H1 (cell line): Measurements from ENCODE around the gene CCDC138. TPM values are rescaled to one million over a fixed set of nuclear protein-coding genes. Genes with fewer than 3 reads are reported as not detected.

Experiments used
- CTCF ChIA-PET: fragments of 300-600 bp; sonication (Branson Sonifier 250); formaldehyde crosslinking; loops from one replicate; lab custom pipeline; 2021; ENCODE audit not compliant: partially characterized antibody; lab: Charles Lee
- POLR2A ChIA-PET: fragments of 300-600 bp; sonication (Branson Sonifier 250); formaldehyde crosslinking; loops from one replicate; lab custom pipeline; 2021; ENCODE audit warnings: inconsistent platforms; ENCODE audit not compliant: partially characterized antibody; lab: Charles Lee
- DNase-seq, 2 experiments: peaks; one replicate each; pipeline versions ENCODE4 v3.0.0 to v3.0.0-alpha.2; 2010 to 2022; ENCODE audit warnings: low spot score in 2 of 2, low read depth in 1 of 2, mixed read lengths in 1 of 2
- FAIRE-seq: peaks from 2 replicates; lab custom pipeline; 2011; peaks lifted over from hg19 to GRCh38; lab: Jason Lieb, UNC
- H2AFZ ChIP-seq: 2 replicates; pipeline ENCODE4 v1.8.1; 2012; ENCODE audit warnings: low read length, inconsistent platforms
- H2AK5ac ChIP-seq: 2 replicates; pipeline ENCODE4 v1.6.1; 2013; ENCODE audit warnings: low read depth, low read length
- H2BK120ac ChIP-seq: replicated peaks from 2 replicates; pipeline ENCODE3; 2013; ENCODE audit warnings: low read depth, low read length, inconsistent platforms
- H2BK12ac ChIP-seq: 2 replicates; pipeline ENCODE4 v1.6.1; 2013; ENCODE audit warnings: low read depth, low read length
- H2BK15ac ChIP-seq: 2 replicates; pipeline ENCODE4 v1.6.1; 2013; ENCODE audit warnings: low read length
- H2BK20ac ChIP-seq: 2 replicates; pipeline ENCODE4 v1.6.1; 2013; ENCODE audit warnings: low read length
- H2BK5ac ChIP-seq: 2 replicates; pipeline ENCODE4 v1.6.1; 2013; ENCODE audit warnings: low read depth, low read length
- H3K14ac ChIP-seq: 2 replicates; pipeline ENCODE4 v1.6.1; 2013; ENCODE audit warnings: inconsistent platforms; ENCODE audit not compliant: insufficient read length
- H3K18ac ChIP-seq: 2 replicates; pipeline ENCODE4 v1.6.1; 2013; ENCODE audit warnings: low read length; ENCODE audit errors: extremely low read depth
- H3K23ac ChIP-seq: 2 replicates; pipeline ENCODE4 v1.6.1; 2013; ENCODE audit warnings: inconsistent platforms; ENCODE audit not compliant: insufficient read length
- H3K23me2 ChIP-seq: 2 replicates; pipeline ENCODE4 v1.6.1; 2013; ENCODE audit warnings: low read depth, low read length
- H3K27ac ChIP-seq: 2 replicates; pipeline ENCODE4 v1.6.1; 2011; ENCODE audit warnings: low read depth, low read length, inconsistent platforms
- H3K27me3 ChIP-seq, 4 experiments: replicated peaks in 1 of 4; 1 replicate in 1 of 4; 2 replicates in 3 of 4; pipeline versions ENCODE4 v1.6.1 to v1.8.1; 2011 to 2013; ENCODE audit warnings: low read length in 3 of 4, mild to moderate bottlenecking in 3 of 4, inconsistent platforms in 2 of 4, mixed read lengths in 2 of 4, moderate library complexity in 1 of 4; ENCODE audit not compliant: control insufficient read depth in 3 of 4, insufficient read depth in 3 of 4; ENCODE audit errors: extremely low read depth in 1 of 4
- H3K36me3 ChIP-seq, 4 experiments: 2 replicates each; pipeline versions ENCODE4 v1.6.1 to v1.8.1; 2011 to 2013; ENCODE audit warnings: mild to moderate bottlenecking in 4 of 4, low read length in 3 of 4, moderate library complexity in 2 of 4, control low read depth in 1 of 4, inconsistent platforms in 1 of 4; ENCODE audit not compliant: insufficient read depth in 4 of 4, control insufficient read depth in 2 of 4
- H3K4ac ChIP-seq: replicated peaks from 2 replicates; pipeline ENCODE3; 2013; ENCODE audit warnings: low read length, low read depth, mixed read lengths, inconsistent platforms; ENCODE audit not compliant: insufficient read length
- H3K4me1 ChIP-seq, 4 experiments: replicated peaks in 1 of 4; 1 replicate in 1 of 4; 2 replicates in 3 of 4; pipeline versions ENCODE4 v1.6.1 to v1.8.1; 2011 to 2013; ENCODE audit warnings: low read length in 3 of 4, inconsistent platforms in 2 of 4, mixed read lengths in 1 of 4; ENCODE audit not compliant: insufficient read depth in 4 of 4, control insufficient read depth in 3 of 4
- H3K4me2 ChIP-seq, 2 experiments: 2 replicates each; pipeline versions ENCODE4 v1.6.1 to v1.8.1; 2011 to 2013; ENCODE audit warnings: low read depth in 2 of 2, low read length in 2 of 2, control low read depth in 1 of 2, inconsistent platforms in 1 of 2, mild to moderate bottlenecking in 1 of 2; ENCODE audit not compliant: insufficient read depth in 1 of 2
- H3K4me3 ChIP-seq, 4 experiments: fragments of 200-600, 300-600 bp in 1 of 4; sonication (generic), shearing (Covaris generic), sonication (Bioruptor Twin) in 1 of 4; 2 replicates each; pipeline versions ENCODE4 v1.5.1 to v1.8.1; 2011 to 2016; ENCODE audit warnings: low read length in 4 of 4, low read depth in 3 of 4, control low read depth in 2 of 4, inconsistent platforms in 2 of 4, mild to moderate bottlenecking in 2 of 4, mixed read lengths in 1 of 4, moderate library complexity in 1 of 4; ENCODE audit not compliant: insufficient read depth in 2 of 4; ENCODE audit errors: extremely low read depth in 1 of 4
- H3K56ac ChIP-seq: replicated peaks from 2 replicates; pipeline ENCODE3; 2013; ENCODE audit warnings: low read depth, mild to moderate bottlenecking, mixed read lengths, low read length, inconsistent platforms; ENCODE audit not compliant: insufficient read length
- H3K79me1 ChIP-seq: 2 replicates; pipeline ENCODE4 v1.6.1; 2013; ENCODE audit warnings: low read depth, low read length, control low read depth
- H3K79me2 ChIP-seq, 2 experiments: 2 replicates each; pipeline versions ENCODE4 v1.6.1 to v1.8.1; 2012 to 2013; ENCODE audit warnings: low read length in 2 of 2, mild to moderate bottlenecking in 2 of 2, inconsistent platforms in 1 of 2; ENCODE audit not compliant: insufficient read depth in 2 of 2, control insufficient read depth in 1 of 2
- H3K9ac ChIP-seq, 4 experiments: replicated peaks in 1 of 4; 1 replicate in 1 of 4; 2 replicates in 3 of 4; pipeline versions ENCODE4 v1.6.1 to v1.8.1; 2011 to 2013; ENCODE audit warnings: low read depth in 3 of 4, low read length in 3 of 4, control low read depth in 2 of 4, mild to moderate bottlenecking in 2 of 4, moderate library complexity in 2 of 4, inconsistent platforms in 1 of 4; ENCODE audit errors: extremely low read depth in 1 of 4
- H3K9me3 ChIP-seq, 2 experiments: 2 replicates each; pipeline versions ENCODE4 v1.6.1 to v1.8.1; 2012 to 2013; ENCODE audit warnings: mild to moderate bottlenecking in 2 of 2, moderate library complexity in 2 of 2, control low read depth in 1 of 2, inconsistent platforms in 1 of 2, low read depth in 1 of 2, low read length in 1 of 2, mixed read lengths in 1 of 2; ENCODE audit not compliant: insufficient read depth in 2 of 2
- H4K20me1 ChIP-seq, 2 experiments: replicated peaks in 1 of 2; 2 replicates each; pipeline versions ENCODE3 to v1.8.1; 2011 to 2013; ENCODE audit warnings: inconsistent platforms in 2 of 2, low read length in 2 of 2, mild to moderate bottlenecking in 1 of 2; ENCODE audit not compliant: insufficient read depth in 2 of 2, control insufficient read depth in 1 of 2
- H4K5ac ChIP-seq: 2 replicates; pipeline ENCODE4 v1.6.1; 2013; ENCODE audit warnings: low read length, low read depth, mixed read lengths, inconsistent platforms; ENCODE audit not compliant: insufficient read length
- H4K8ac ChIP-seq: 2 replicates; pipeline ENCODE4 v1.8.0; 2013; ENCODE audit warnings: mild to moderate bottlenecking, moderate library complexity, low read length, inconsistent platforms; ENCODE audit not compliant: insufficient read depth; ENCODE audit errors: extremely low read depth
- H4K91ac ChIP-seq: replicated peaks from 2 replicates; pipeline ENCODE3; 2013; ENCODE audit warnings: low read length, mixed read lengths, inconsistent platforms; ENCODE audit not compliant: insufficient read length
- CBX8 ChIP-seq: fragments of 300-800, 300-1000 bp; sonication (generic); IDR thresholded peaks from 2 replicates; pipeline ENCODE4 v1.7.1; 2016; ENCODE audit warnings: low read depth, low read length, borderline replicate concordance
- HDAC6 ChIP-seq: IDR thresholded peaks from one replicate; pipeline ENCODE4 v1.7.1; 2012; ENCODE audit warnings: low read depth, mild to moderate bottlenecking, inconsistent platforms, low read length, moderate library complexity
- JUND ChIP-seq: IDR thresholded peaks from 2 replicates; pipeline ENCODE4 v1.6.1; 2011; ENCODE audit warnings: mild to moderate bottlenecking, improper control_type of control experiment, low read length
- SP2 ChIP-seq: IDR thresholded peaks from 2 replicates; pipeline ENCODE4 v1.6.1; 2012; ENCODE audit warnings: mild to moderate bottlenecking, low read length, inconsistent platforms
- TBP ChIP-seq: IDR thresholded peaks from 2 replicates; pipeline ENCODE4 v1.6.1; 2011; ENCODE audit warnings: low read depth, low read length, improper control_type of control experiment
- TEAD4 ChIP-seq: IDR thresholded peaks from 2 replicates; pipeline ENCODE4 v1.6.1; 2012; ENCODE audit warnings: low read depth, low read length, inconsistent platforms, mixed read lengths
- WGBS, 2 experiments: shearing (Covaris generic) in 1 of 2; methylation state at CpG; one replicate each; pipeline versions ENCODE4 v1.1.6 to v1.1.7; 2013 to 2015; ENCODE audit warnings: low lambda C conversion rate in 2 of 2, mixed read lengths in 2 of 2, inconsistent platforms in 1 of 2, low coverage in 1 of 2, missing lambda C conversion rate in 1 of 2; ENCODE audit not compliant: insufficient replicate concordance in 2 of 2, insufficient coverage in 1 of 2, insufficient read length in 1 of 2; ENCODE audit errors: extremely low coverage in 1 of 2, missing lambda C conversion rate in 1 of 2; 5-methylcytosine and 5-hydroxymethylcytosine counted together
- polyA plus RNA-seq, 7 experiments: library from polyadenylated mRNA; depleted of rRNA in 3 of 7; stranded (reverse) in 5 of 7; unstranded in 2 of 7; fragments of >200 nt in 5 of 7; fragments of 200-250 nt in 2 of 7; gene quantifications; 1 replicate in 5 of 7; 2 replicates in 1 of 7; 4 replicates in 1 of 7; pipeline versions ENCODE4 v1.2.1 to v1.2.3, GENCODE V29; 2011 to 2013; ENCODE audit warnings: missing spikeins in 2 of 7, mixed read lengths in 2 of 7
- total RNA-seq: library from RNA; stranded (reverse); fragmentation: NEBNext Ultra II Directional; extraction: Animal tissue kit (Norgen Biotek cat#: 25700); gene quantifications from 2 replicates; pipeline ENCODE4 v1.2.1, GENCODE V29; 2021

CCDC138 gene
- total and polyA plus RNA-seq, 2 of the 8 experiments (the other 6 are each of a cell fraction or from before 2014, with no cell fraction given): 8.3 to 29.8 TPM

DNA sequence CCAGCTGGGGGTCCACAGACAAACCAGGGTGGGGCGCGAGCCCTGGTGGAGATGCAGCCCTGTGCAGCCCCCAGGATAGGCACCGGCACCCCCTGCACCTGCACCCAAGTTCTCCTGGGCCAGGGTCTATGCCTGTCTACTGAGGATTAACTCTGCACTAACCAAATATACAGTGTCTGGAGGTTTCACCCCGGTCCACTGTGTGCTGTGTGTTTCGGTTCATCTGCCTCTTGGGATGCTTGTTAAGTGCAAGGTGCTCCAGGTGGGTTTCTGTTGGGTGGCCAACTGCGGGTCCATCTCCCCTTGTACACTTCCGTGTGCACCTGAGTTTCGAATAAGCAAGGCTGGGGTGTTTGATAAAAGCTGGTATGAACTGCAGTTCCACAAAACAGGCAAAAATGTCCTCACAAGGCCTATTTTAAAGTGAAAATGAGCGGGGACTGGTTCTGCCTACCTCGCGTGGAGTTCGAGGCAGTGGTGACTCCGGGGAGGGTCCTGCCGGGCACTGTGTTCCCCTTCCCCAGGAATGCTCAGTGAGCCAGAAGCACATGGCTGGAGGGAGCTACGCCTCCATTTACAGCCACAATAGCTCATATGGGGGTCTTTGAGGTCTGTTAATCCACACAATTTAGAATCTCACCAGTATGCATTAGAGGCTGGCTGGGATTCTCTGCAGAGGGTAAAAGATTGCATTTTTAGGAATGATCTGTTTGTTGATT, 131.7 kb downstream of the CCDC138 start:
- no peak overlapping the region for H3K4me2 ChIP-seq
- H4K20me1 ChIP-seq: no peaks in the 10 kb centered on the region
- H2BK20ac ChIP-seq: no peak overlapping the region
- no peak overlapping the region for H2BK15ac ChIP-seq
- H3K14ac ChIP-seq: no peak overlapping the region
- no peak overlapping the region for H3K4me3 ChIP-seq
- H3K18ac ChIP-seq: no peak overlapping the region
- no peak overlapping the region for H3K4ac ChIP-seq
- no peak overlapping the region for H2AFZ ChIP-seq
- no peak overlapping the region for H4K8ac ChIP-seq
- no peak overlapping the region for H2BK5ac ChIP-seq
- H3K23ac ChIP-seq: no peak overlapping the region
- H3K79me1 ChIP-seq: no peaks in the 10 kb centered on the region
- H4K91ac ChIP-seq: no peak overlapping the region
- H2AK5ac ChIP-seq: no peak overlapping the region
- no peak for DNase-seq
- no peaks in the 10 kb centered on the region for H3K36me3 ChIP-seq
- no peak overlapping the region for H3K56ac ChIP-seq
- H3K79me2 ChIP-seq: no peaks in the 10 kb centered on the region
- H3K27ac ChIP-seq: no peak overlapping the region
- no peaks in the 10 kb centered on the region for H3K4me1 ChIP-seq
- no peak for TF ChIP-seq TEAD4
- TF ChIP-seq HDAC6: no peak
- no peak for TF ChIP-seq JUND
- TF ChIP-seq CBX8: no peak
- no peak for TF ChIP-seq SP2
- no peak for TF ChIP-seq TBP
- CTCF ChIA-PET: interaction anchor here (0.8 to 6.0 kb wide), 2 partner anchors 10 to 44 kb away, joined by 3 to 38 read pairs; no protein-coding TSS in a partner anchor
- no peaks in the 10 kb centered on the region for H3K27me3 ChIP-seq
- no peak overlapping the region for H2BK12ac ChIP-seq
- H2BK120ac ChIP-seq: no peak overlapping the region
- WGBS, 2 experiments: 87% methylated on average over 15 of the region's 15 CpGs; no CpG with 5 or more reads in 1 of the 2 experiments
- H4K5ac ChIP-seq: no peak overlapping the region
- no peak for FAIRE-seq
- POLR2A ChIA-PET: no interaction called here
- no peak overlapping the region for H3K9ac ChIP-seq
- H3K23me2 ChIP-seq: no peaks in the 10 kb centered on the region
- no peaks in the 10 kb centered on the region for H3K9me3 ChIP-seq
